ENCODE measurements around the gene L3MBTL4.

GRCh38 chr18:6146307-6146661 lies 268.4 kb downstream of the L3MBTL4 start:
- TF ChIP-seq CTCF (IDR thresholded peaks at IDR 0.05) = no peak
- TF ChIP-seq POLR2A (IDR thresholded peaks at IDR 0.05) = no peak
